ENCODE data around the gene MEAF6.

DNA sequence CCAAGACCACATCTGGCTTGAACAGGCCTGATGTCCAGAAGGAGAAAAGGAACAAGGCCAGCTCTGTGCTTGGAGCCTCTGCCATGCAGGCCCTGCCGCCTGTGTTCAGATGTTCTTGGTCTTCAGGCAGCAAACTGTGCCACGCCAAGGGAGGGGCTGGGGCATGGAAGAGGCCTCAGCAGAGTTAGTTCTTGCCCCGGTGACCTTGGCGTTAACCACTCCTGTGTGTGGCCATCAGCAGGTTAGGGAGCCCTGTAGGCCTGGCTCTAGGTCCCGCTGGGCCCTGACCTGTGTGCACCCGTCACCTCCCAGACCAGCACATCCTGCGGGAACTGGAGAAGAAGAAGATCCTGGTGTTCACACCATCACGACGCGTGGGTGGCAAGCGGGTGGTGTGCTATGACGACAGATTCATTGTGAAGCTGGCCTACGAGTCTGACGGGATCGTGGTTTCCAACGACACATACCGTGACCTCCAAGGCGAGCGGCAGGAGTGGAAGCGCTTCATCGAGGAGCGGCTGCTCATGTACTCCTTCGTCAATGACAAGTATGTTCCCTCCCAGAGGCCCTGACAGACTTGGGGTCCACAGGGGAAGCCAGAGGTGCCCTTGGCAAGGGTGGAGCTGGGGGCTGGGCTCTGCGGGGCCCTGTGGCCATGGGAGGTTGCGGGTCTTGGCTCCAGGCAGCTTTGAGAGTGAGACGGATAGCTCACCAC is 33.1 kb downstream of the MEAF6 start:
- TF ChIP-seq POLR2A (IDR thresholded peaks at IDR 0.05), result no peak
- TF ChIP-seq, protein P1, sequence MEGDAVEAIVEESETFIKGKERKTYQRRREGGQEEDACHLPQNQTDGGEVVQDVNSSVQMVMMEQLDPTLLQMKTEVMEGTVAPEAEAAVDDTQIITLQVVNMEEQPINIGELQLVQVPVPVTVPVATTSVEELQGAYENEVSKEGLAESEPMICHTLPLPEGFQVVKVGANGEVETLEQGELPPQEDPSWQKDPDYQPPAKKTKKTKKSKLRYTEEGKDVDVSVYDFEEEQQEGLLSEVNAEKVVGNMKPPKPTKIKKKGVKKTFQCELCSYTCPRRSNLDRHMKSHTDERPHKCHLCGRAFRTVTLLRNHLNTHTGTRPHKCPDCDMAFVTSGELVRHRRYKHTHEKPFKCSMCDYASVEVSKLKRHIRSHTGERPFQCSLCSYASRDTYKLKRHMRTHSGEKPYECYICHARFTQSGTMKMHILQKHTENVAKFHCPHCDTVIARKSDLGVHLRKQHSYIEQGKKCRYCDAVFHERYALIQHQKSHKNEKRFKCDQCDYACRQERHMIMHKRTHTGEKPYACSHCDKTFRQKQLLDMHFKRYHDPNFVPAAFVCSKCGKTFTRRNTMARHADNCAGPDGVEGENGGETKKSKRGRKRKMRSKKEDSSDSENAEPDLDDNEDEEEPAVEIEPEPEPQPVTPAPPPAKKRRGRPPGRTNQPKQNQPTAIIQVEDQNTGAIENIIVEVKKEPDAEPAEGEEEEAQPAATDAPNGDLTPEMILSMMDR (IDR thresholded peaks at IDR 0.05), result no peak

Measured in upper lobe of left lung (tissue), 4 donors.